ENCODE data around the gene FMO2. TPM values are rescaled to one million over a fixed set of nuclear protein-coding genes. Genes with fewer than 3 reads are reported as not detected.

The FMO2 gene
- total and polyA plus RNA-seq, 2 donors = 0.61 to 5.5 TPM

DNA sequence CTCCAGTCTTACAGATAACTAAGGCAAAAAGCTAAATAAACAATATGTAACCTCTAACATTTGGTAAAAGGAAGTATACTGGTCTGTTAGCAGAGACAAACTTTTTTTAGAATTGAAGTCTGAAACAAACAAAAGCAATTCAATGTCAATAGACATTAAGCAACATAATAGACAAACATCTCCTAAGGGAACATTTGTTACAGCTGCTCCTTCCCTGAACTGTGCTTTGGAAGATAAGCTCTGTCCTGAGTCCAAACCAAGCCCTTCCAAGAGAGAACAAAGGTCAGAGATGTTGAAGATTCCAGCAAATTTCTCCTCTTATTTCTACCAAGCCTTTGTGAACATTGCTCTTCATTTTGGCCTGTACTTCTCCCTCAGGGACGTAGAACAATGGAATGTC, 25.3 kb downstream of the FMO2 start:
- no peak for DNase-seq (ENCODE audit: low read depth in 6 of 9, low spot score in 9 of 9)
- 89% methylated on average over 1 of the region's 1 CpG for WGBS
- H3K4me1 ChIP-seq (ENCODE audit: control insufficient read depth in 2 of 2, insufficient read depth in 2 of 2, low read length in 2 of 2) = no peaks in the 10 kb centered on the region
- no peak overlapping the region for H3K27ac ChIP-seq (ENCODE audit: low read depth in 1 of 2, low read length in 1 of 2)
- no peaks in the 10 kb centered on the region for H3K9me3 ChIP-seq (ENCODE audit: control insufficient read depth in 2 of 2, insufficient read depth in 1 of 2, low read length in 1 of 2)
- no peaks in the 10 kb centered on the region for H3K36me3 ChIP-seq (ENCODE audit: control insufficient read depth in 2 of 2, insufficient read depth in 2 of 2, low read length in 1 of 2)
- no peaks in the 10 kb centered on the region for H3K27me3 ChIP-seq (ENCODE audit: control insufficient read depth in 2 of 2, insufficient read depth in 1 of 2, low read length in 1 of 2)
- no peak overlapping the region for H3K4me3 ChIP-seq (ENCODE audit: low read length in 2 of 2)

DNA sequence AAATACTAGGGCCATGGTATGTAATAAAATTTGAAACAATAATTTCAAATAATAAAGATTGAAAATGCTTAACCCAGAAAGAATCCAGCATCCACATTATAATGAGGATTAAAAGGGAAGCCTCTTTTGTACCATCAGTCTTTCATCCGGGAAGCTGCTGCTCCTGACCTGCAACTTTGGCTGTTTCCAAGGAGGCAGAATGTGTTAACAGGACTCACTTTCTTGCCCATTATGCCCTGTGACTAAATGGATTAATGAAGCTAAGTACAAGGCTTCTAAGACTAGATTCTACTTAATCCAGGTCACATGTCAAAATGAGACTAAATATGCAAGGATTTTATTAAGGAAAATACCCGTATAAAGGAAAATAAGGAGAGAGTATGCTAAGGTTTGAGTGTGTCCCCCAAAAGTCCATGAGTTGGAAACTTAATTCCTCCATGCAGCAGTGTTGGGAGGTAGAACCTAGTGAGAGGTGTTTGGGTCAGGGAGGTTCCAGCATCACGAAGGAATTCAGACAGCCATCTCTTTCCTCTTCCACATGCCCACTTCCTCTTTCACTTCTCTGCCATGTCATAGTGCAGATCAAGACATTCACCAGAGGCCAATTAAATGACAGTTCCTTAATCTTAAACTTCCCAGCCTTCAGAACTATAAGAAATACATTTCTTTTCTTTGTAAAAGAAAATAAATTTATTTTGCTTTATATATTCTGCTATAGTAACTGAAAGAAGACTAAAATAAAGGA, 27.7 kb downstream of the FMO2 start:
- Histone ChIP-seq H3K27ac (ENCODE audit: low read depth in 1 of 2, low read length in 1 of 2) (no peak overlapping the region), H3K9me3 (ENCODE audit: control insufficient read depth in 2 of 2, insufficient read depth in 1 of 2, low read length in 1 of 2) (no peaks in the 10 kb centered on the region), H3K4me3 (ENCODE audit: low read length in 2 of 2) (no peak overlapping the region), H3K4me1 (ENCODE audit: control insufficient read depth in 2 of 2, insufficient read depth in 2 of 2, low read length in 2 of 2) (no peaks in the 10 kb centered on the region), H3K27me3 (ENCODE audit: control insufficient read depth in 2 of 2, insufficient read depth in 1 of 2, low read length in 1 of 2) (no peaks in the 10 kb centered on the region), H3K36me3 (ENCODE audit: control insufficient read depth in 2 of 2, insufficient read depth in 2 of 2, low read length in 1 of 2) (no peaks in the 10 kb centered on the region)
- WGBS = 68% methylated on average over 3 of the region's 3 CpGs
- peak in 1 of 9 donors; percentile 2 for DNase-seq (ENCODE audit: low read depth in 6 of 9, low spot score in 9 of 9)

DNA sequence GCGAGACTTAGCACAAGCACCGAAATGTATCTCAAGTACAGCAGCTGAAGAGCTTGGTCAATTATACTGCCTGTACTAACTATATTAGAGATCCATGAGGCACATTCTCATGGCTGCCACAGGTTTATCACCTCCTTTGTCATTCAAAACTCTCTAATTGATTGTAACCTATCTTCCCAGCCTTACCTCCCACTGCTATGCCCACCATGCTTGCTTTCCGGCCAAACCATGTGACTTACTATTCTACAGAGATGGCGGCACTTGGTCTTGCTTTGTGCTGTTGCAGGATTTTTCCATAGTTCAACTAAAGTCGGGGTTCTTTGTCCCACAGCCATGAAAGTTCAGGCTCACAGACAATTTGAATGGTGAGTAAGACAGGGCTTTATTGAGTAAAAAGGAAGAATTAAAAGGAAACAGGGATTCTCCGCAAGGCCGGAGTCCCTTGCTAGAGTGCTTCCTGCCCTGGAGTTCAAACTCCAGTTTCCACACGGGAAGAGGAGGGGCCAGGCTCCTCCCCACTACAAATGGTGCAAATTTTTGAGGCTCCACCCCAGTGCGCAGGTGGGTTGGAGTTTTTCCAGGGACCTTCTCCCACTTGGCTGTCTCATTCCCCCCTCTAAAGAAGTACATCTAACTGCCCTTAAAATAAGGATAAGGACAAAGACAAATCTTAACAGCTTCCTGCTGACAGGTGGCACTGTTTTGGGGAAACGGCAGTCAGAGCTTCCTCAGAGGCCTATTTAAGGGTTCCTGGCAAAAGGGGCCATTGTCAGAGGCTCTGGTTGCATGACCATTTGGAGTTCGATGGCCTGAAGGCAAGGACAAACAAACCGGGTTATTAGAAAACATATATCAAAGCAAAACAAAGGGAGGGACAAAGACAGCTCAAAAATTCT, 28.7 kb downstream of the FMO2 start:
- Histone ChIP-seq H3K9me3 (ENCODE audit: control insufficient read depth in 2 of 2, insufficient read depth in 1 of 2, low read length in 1 of 2) (no peaks in the 10 kb centered on the region), H3K27me3 (ENCODE audit: control insufficient read depth in 2 of 2, insufficient read depth in 1 of 2, low read length in 1 of 2) (no peaks in the 10 kb centered on the region), H3K4me1 (ENCODE audit: control insufficient read depth in 2 of 2, insufficient read depth in 2 of 2, low read length in 2 of 2) (no peaks in the 10 kb centered on the region), H3K27ac (ENCODE audit: low read depth in 1 of 2, low read length in 1 of 2) (no peak overlapping the region), H3K36me3 (ENCODE audit: control insufficient read depth in 2 of 2, insufficient read depth in 2 of 2, low read length in 1 of 2) (no peaks in the 10 kb centered on the region), H3K4me3 (ENCODE audit: low read length in 2 of 2) (no peak overlapping the region)
- WGBS = 92% methylated on average over 12 of the region's 12 CpGs
- DNase-seq (ENCODE audit: low read depth in 6 of 9, low spot score in 9 of 9) = no peak

DNA sequence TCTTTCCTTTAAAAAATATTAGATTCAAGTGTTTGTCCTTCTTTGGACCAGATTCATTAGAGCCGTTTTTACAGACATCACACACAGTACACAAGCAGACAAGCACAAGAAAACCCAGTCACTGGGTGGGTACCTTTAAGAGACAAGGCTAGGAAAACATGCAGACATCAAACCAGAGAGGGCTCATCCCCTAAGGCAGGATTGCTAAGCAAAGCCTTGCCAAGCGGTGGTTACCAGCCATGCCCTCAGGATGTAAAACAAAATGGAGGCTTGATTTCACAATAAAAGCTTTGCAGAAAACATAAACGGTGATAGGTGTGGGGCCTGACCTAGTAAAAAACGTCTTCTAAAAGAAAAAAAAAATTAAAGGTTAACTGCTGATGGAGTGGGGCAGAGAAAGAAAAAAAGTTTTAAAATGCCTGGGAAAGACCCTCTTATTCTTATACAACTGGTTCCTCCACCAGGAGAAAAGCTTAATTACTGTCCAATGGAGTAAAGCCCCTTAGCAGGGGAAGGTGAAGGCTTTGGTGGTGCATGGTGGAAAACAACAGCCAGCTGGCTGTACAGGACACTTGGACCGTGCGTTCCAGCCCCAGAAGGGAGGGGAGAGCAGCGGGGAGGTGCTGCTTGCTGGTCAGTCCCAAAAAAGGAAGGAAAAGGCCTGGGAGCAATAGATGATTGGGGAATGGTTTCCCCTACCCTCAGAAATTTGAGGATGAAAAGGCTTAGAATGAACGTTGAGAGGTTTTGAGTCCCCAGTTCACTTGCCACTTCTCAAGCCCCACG, 32.8 kb downstream of the FMO2 start:
- DNase-seq (ENCODE audit: low read depth in 6 of 9, low spot score in 9 of 9) = no peak
- H3K4me3 ChIP-seq (ENCODE audit: low read length in 2 of 2) = no peak overlapping the region
- no peak overlapping the region for H3K27ac ChIP-seq (ENCODE audit: low read depth in 1 of 2, low read length in 1 of 2)
- no peaks in the 10 kb centered on the region for H3K27me3 ChIP-seq (ENCODE audit: control insufficient read depth in 2 of 2, insufficient read depth in 1 of 2, low read length in 1 of 2)
- H3K4me1 ChIP-seq (ENCODE audit: control insufficient read depth in 2 of 2, insufficient read depth in 2 of 2, low read length in 2 of 2) = no peaks in the 10 kb centered on the region
- H3K36me3 ChIP-seq (ENCODE audit: control insufficient read depth in 2 of 2, insufficient read depth in 2 of 2, low read length in 1 of 2) = no peaks in the 10 kb centered on the region
- no peaks in the 10 kb centered on the region for H3K9me3 ChIP-seq (ENCODE audit: control insufficient read depth in 2 of 2, insufficient read depth in 1 of 2, low read length in 1 of 2)
- WGBS = 94% methylated on average over 9 of the region's 9 CpGs

DNA sequence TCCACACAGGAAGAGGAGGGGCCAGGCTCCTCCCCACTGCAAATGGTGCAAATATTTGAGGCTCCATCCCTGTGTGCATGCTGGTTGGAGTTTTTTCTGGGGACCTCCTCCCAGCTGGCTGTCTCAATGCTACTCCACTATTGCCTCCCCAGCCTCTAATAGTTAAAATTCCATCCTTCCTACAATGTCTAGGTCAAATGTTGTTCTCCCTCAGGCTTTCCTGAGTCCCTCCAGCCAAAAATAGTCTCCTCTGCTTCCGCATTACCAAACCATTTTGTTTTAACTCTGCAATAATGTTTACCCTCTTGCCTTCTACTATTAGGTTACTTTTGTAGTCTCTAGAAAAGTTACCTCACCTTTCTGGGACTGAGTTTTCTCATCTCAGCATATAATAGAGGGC, 33.6 kb downstream of the FMO2 start:
- Histone ChIP-seq H3K36me3 (ENCODE audit: control insufficient read depth in 2 of 2, insufficient read depth in 2 of 2, low read length in 1 of 2) (no peaks in the 10 kb centered on the region), H3K9me3 (ENCODE audit: control insufficient read depth in 2 of 2, insufficient read depth in 1 of 2, low read length in 1 of 2) (no peaks in the 10 kb centered on the region), H3K4me1 (ENCODE audit: control insufficient read depth in 2 of 2, insufficient read depth in 2 of 2, low read length in 2 of 2) (no peaks in the 10 kb centered on the region), H3K27ac (ENCODE audit: low read depth in 1 of 2, low read length in 1 of 2) (no peak overlapping the region), H3K27me3 (ENCODE audit: control insufficient read depth in 2 of 2, insufficient read depth in 1 of 2, low read length in 1 of 2) (no peaks in the 10 kb centered on the region), H3K4me3 (ENCODE audit: low read length in 2 of 2) (no peak overlapping the region)
- 0% methylated on average over 1 of the region's 1 CpG for WGBS
- no peak for DNase-seq (ENCODE audit: low read depth in 6 of 9, low spot score in 9 of 9)

DNA sequence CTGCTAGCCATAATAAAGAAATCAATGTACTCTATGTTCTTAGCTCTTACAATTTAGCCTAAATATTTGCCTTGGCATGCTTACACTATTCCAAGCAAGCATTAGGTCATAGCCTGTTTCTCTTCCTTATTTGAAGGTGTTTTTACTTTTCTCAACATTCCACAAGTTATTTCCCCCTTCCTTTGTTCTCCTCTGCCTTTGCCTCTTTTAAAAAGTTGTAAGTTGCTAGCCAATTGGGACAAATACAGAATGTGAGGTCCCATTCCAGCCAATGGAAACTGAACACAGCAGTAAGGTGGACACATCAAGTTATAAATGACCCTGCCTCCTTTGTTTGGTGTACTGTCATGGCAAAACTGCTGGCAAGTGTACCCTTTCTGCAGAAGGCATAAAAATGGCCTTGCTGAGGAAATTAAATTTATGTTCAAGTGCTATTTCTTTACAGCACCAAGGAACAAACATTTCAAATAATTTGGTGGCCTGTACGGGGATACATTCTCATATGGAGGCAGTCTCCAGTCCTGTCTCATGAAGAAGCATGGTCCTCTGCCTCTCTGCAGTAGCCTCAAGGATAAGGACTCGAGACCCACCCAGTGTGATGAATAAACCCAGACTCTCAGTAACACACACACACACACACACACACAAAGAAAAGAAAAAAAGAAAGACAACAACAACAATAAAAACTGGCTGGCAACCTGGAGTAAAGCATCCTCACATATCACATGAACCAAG, 34.4 kb downstream of the FMO2 start:
- 94% methylated on average over 2 of the region's 2 CpGs for WGBS
- H3K27ac ChIP-seq (ENCODE audit: low read depth in 1 of 2, low read length in 1 of 2) = no peak overlapping the region
- no peak for DNase-seq (ENCODE audit: low read depth in 6 of 9, low spot score in 9 of 9)

DNA sequence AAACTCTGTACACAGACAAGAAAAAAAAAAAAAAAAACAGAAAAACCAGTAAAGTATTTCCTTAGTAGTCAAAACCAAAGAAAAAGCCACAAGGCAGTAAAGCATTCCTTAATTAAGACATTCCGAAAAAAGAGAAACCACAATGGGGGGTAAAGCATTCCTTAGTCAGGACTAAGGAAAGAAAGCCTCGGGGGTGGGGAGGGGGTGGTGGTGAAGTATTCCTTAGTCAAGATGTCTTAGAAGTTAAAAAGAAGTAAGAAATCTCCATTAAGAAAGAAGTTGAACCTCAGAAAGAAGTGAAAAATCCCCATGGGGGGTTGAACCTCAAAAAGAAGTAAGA, 35.0 kb downstream of the FMO2 start:
- no peak overlapping the region for H3K27ac ChIP-seq (ENCODE audit: low read depth in 1 of 2, low read length in 1 of 2)
- no peak overlapping the region for H3K4me3 ChIP-seq (ENCODE audit: low read length in 2 of 2)
- no peaks in the 10 kb centered on the region for H3K4me1 ChIP-seq (ENCODE audit: control insufficient read depth in 2 of 2, insufficient read depth in 2 of 2, low read length in 2 of 2)
- no peaks in the 10 kb centered on the region for H3K9me3 ChIP-seq (ENCODE audit: control insufficient read depth in 2 of 2, insufficient read depth in 1 of 2, low read length in 1 of 2)
- no peaks in the 10 kb centered on the region for H3K27me3 ChIP-seq (ENCODE audit: control insufficient read depth in 2 of 2, insufficient read depth in 1 of 2, low read length in 1 of 2)
- H3K36me3 ChIP-seq (ENCODE audit: control insufficient read depth in 2 of 2, insufficient read depth in 2 of 2, low read length in 1 of 2) = no peaks in the 10 kb centered on the region
- 71% methylated on average over 2 of the region's 2 CpGs for whole genome bisulfite sequencing
- no peak for DNase-seq (ENCODE audit: low read depth in 6 of 9, low spot score in 9 of 9)

More for the DNA sequence above, 34.4 kb downstream of the FMO2 start:
- Histone ChIP-seq H3K9me3 (ENCODE audit: control insufficient read depth in 2 of 2, insufficient read depth in 1 of 2, low read length in 1 of 2) (no peaks in the 10 kb centered on the region), H3K27me3 (ENCODE audit: control insufficient read depth in 2 of 2, insufficient read depth in 1 of 2, low read length in 1 of 2) (no peaks in the 10 kb centered on the region), H3K4me3 (ENCODE audit: low read length in 2 of 2) (no peak overlapping the region), H3K36me3 (ENCODE audit: control insufficient read depth in 2 of 2, insufficient read depth in 2 of 2, low read length in 1 of 2) (no peaks in the 10 kb centered on the region), H3K4me1 (ENCODE audit: control insufficient read depth in 2 of 2, insufficient read depth in 2 of 2, low read length in 2 of 2) (no peaks in the 10 kb centered on the region)

DNA sequence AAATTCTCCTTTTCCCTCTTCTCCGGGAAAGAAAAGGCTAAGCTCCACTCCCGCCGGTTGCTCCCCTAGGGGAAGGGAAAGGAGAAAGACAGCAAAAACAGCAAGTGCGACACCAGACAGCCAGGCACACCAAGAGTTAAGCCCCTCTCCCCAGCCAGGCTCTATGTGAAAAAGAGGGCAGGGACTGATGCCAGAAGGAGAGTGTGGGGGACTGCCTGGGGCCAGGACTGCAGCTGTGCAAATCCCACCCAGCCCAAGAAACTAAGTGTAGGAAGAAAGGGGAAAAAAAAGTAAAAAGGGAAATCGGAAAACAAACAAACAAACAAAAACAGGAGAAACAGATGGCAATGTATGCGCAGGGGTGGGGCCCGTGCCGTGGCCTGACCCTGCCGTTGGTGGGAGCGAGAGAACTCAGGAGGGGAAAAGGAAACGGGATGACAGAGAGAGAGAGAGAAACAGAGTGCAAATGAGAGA, 35.5 kb downstream of the FMO2 start:
- H3K4me1 ChIP-seq (ENCODE audit: control insufficient read depth in 2 of 2, insufficient read depth in 2 of 2, low read length in 2 of 2) = no peaks in the 10 kb centered on the region
- no peak for DNase-seq (ENCODE audit: low read depth in 6 of 9, low spot score in 9 of 9)
- no peaks in the 10 kb centered on the region for H3K27me3 ChIP-seq (ENCODE audit: control insufficient read depth in 2 of 2, insufficient read depth in 1 of 2, low read length in 1 of 2)
- peak overlapping the region in 1 of 2 donors; percentile 7 for H3K27ac ChIP-seq (ENCODE audit: low read depth in 1 of 2, low read length in 1 of 2)
- no peaks in the 10 kb centered on the region for H3K9me3 ChIP-seq (ENCODE audit: control insufficient read depth in 2 of 2, insufficient read depth in 1 of 2, low read length in 1 of 2)
- H3K36me3 ChIP-seq (ENCODE audit: control insufficient read depth in 2 of 2, insufficient read depth in 2 of 2, low read length in 1 of 2) = no peaks in the 10 kb centered on the region
- WGBS = 83% methylated on average over 11 of the region's 11 CpGs
- no peak overlapping the region for H3K4me3 ChIP-seq (ENCODE audit: low read length in 2 of 2)

Data from thymus (tissue), 11 donors.